ENCODE results near the gene CPNE7. TPM values are rescaled to one million over a fixed set of nuclear protein-coding genes. Genes with fewer than 3 reads are reported as not detected.
A peak's percentile ranks its signal among the peaks of the same experiment; 100 is the strongest.
"Not testable (repeated sequence)": the region's sequence is repeated elsewhere in the genome, so short reads cannot be mapped to it uniquely, and the experiment has no call there.

Gene CPNE7
- total and polyA plus RNA-seq, 2 of the 8 experiments (the other 6 are each of a cell fraction or from before 2014, with no cell fraction given): 10.0 to 23.7 TPM

- H3K56ac ChIP-seq (replicated peaks; ENCODE audit: insufficient read length, low read depth, low read length); H2AFZ ChIP-seq (ENCODE audit: low read length); CTCF ChIA-PET (ENCODE audit: partially characterized antibody); H3K4me2 ChIP-seq (ENCODE audit: insufficient read depth in 1 of 2, low read depth in 2 of 2, low read length in 2 of 2); H3K18ac ChIP-seq (ENCODE audit: extremely low read depth, low read length); H3K79me1 ChIP-seq (ENCODE audit: low read depth, low read length); H2BK12ac ChIP-seq (ENCODE audit: low read depth, low read length); H2AK5ac ChIP-seq (ENCODE audit: low read depth, low read length); H3K4ac ChIP-seq (replicated peaks; ENCODE audit: insufficient read length, low read depth, low read length); H4K5ac ChIP-seq (ENCODE audit: insufficient read length, low read depth, low read length); H4K20me1 ChIP-seq (replicated peaks in 1 of 2; ENCODE audit: control insufficient read depth in 1 of 2, insufficient read depth in 2 of 2, low read length in 2 of 2); H3K4me3 ChIP-seq (ENCODE audit: extremely low read depth in 1 of 4, insufficient read depth in 2 of 4, low read depth in 3 of 4, low read length in 4 of 4); H2BK120ac ChIP-seq (replicated peaks; ENCODE audit: low read depth, low read length); FAIRE-seq; H3K14ac ChIP-seq (ENCODE audit: insufficient read length); H2BK15ac ChIP-seq (ENCODE audit: low read length); H2BK20ac ChIP-seq (ENCODE audit: low read length); H3K9me3 ChIP-seq (ENCODE audit: insufficient read depth in 2 of 2, low read depth in 1 of 2, low read length in 1 of 2); DNase-seq (ENCODE audit: low read depth in 1 of 2, low spot score in 2 of 2); H3K9ac ChIP-seq (replicated peaks in 1 of 4; ENCODE audit: extremely low read depth in 1 of 4, low read depth in 3 of 4, low read length in 3 of 4); H3K23me2 ChIP-seq (ENCODE audit: low read depth, low read length); H3K36me3 ChIP-seq (ENCODE audit: control insufficient read depth in 2 of 4, insufficient read depth in 4 of 4, low read length in 3 of 4); H3K23ac ChIP-seq (ENCODE audit: insufficient read length); H3K79me2 ChIP-seq (ENCODE audit: control insufficient read depth in 1 of 2, insufficient read depth in 2 of 2, low read length in 2 of 2); H4K91ac ChIP-seq (replicated peaks; ENCODE audit: insufficient read length, low read length); H3K27ac ChIP-seq (ENCODE audit: low read depth, low read length); H2BK5ac ChIP-seq (ENCODE audit: low read depth, low read length): not testable (repeated sequence)
- 100% methylated on average over 1 of the region's 36 CpGs; no CpG with 5 or more reads in 1 of the 2 experiments for WGBS, 2 experiments (ENCODE audit: extremely low coverage in 1 of 2, insufficient coverage in 1 of 2, insufficient read length in 1 of 2, insufficient replicate concordance in 2 of 2, low coverage in 1 of 2, low lambda C conversion rate in 2 of 2, missing lambda C conversion rate in 1 of 2)
- Histone ChIP-seq H3K27me3 (replicated peaks in 1 of 4; ENCODE audit: control insufficient read depth in 3 of 4, extremely low read depth in 1 of 4, insufficient read depth in 3 of 4, low read length in 3 of 4) (peaks cover 1 to 20% (median 13%) of the 10 kb centered on the region in 4 experiments; a peak in 6 of 7 replicates), H3K4me1 (replicated peaks in 1 of 4; ENCODE audit: control insufficient read depth in 3 of 4, insufficient read depth in 4 of 4, low read length in 3 of 4) (peaks cover 0 to 13% (median 6%) of the 10 kb centered on the region in 4 experiments; a peak in 5 of 7 replicates), H4K8ac (ENCODE audit: extremely low read depth, insufficient read depth, low read length) (0 out of 2 replicates have a peak overlapping the region, but pooled peaks have one; percentile 14)
- POLR2A ChIA-PET (ENCODE audit: partially characterized antibody): interaction anchor here (1.5 kb wide), 1 partner anchor 12 kb away, joined by 3 read pairs; no protein-coding TSS in a partner anchor
These were observed 4.5 kb upstream of the CPNE7 start for GRCh38 chr16:89570983-89571598.

Measured in H1 (cell line).